GM13977 (cell line): ENCODE results near the gene IPO7.
"Not testable (repeated sequence)": the region's sequence is repeated elsewhere in the genome, so short reads cannot be mapped to it uniquely, and the experiment has no call there.

Experiments used
- DNase-seq: peaks from one replicate; pipeline ENCODE4 v3.0.0; 2012; ENCODE audit warnings: low spot score
- in situ Hi-C: fragments of 300-500 bp; cut with MboI; formaldehyde crosslinking; loops from one replicate; pipeline ENCODE4 v1.12.0; 2022; ENCODE audit warnings: low sequenced_read_pairs, low pct_unique_long_range_greater_than_20kb, mixed read lengths, inconsistent platforms; ENCODE audit not compliant: unreplicated experiment
- TF ChIP-seq, protein P1 (sequence below): IDR thresholded peaks from 2 replicates; pipeline ENCODE4 v1.5.1; 2012; ENCODE audit warnings: mild to moderate bottlenecking, control low read depth; ENCODE audit not compliant: insufficient read depth; ENCODE audit errors: extremely low read depth, missing control alignments

IPO7 gene

GRCh38 chr11:9397746-9398680 is 13.6 kb downstream of the IPO7 start:
- TF ChIP-seq, protein P1, sequence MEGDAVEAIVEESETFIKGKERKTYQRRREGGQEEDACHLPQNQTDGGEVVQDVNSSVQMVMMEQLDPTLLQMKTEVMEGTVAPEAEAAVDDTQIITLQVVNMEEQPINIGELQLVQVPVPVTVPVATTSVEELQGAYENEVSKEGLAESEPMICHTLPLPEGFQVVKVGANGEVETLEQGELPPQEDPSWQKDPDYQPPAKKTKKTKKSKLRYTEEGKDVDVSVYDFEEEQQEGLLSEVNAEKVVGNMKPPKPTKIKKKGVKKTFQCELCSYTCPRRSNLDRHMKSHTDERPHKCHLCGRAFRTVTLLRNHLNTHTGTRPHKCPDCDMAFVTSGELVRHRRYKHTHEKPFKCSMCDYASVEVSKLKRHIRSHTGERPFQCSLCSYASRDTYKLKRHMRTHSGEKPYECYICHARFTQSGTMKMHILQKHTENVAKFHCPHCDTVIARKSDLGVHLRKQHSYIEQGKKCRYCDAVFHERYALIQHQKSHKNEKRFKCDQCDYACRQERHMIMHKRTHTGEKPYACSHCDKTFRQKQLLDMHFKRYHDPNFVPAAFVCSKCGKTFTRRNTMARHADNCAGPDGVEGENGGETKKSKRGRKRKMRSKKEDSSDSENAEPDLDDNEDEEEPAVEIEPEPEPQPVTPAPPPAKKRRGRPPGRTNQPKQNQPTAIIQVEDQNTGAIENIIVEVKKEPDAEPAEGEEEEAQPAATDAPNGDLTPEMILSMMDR = no peak
- in situ Hi-C loops = no loop called here
- DNase-seq = no peak

- TF ChIP-seq, protein P1 = no peak
- DNase-seq = no peak
- in situ Hi-C loops = no loop called here
These were observed 15.0 kb downstream of the IPO7 start for GRCh38 chr11:9399466-9399865.

- DNase-seq, in situ Hi-C loops: not testable (repeated sequence)
These were observed 17.4 kb downstream of the IPO7 start for GRCh38 chr11:9401884-9402283.

DNA sequence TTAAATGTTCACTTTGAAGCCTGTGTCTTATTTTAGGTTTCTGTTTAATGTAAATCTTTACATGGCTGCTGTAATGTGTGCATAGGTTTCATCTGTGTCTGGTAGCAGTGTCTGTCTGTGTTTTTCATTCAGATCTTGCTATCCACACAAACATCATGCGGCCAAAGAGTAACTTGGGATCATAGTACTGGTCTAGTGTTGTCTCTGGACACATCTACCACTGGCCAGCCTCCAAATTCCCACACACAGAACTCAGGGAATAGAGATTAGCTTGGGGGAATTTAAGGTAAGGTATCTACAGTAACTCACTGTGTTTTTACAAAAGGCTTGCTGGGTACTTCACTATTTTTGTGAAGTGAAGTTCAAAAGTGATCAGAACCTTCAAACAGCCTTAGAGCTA is 44.3 kb downstream of the IPO7 start:
- TF ChIP-seq, protein P1 = no peak
- in situ Hi-C loops = no loop called here
- DNase-seq = no peak

GRCh38 chr11:9438611-9439010 is 54.2 kb downstream of the IPO7 start:
- TF ChIP-seq, protein P1 = no peak
- DNase-seq = no peak
- in situ Hi-C loops = no loop called here

DNA sequence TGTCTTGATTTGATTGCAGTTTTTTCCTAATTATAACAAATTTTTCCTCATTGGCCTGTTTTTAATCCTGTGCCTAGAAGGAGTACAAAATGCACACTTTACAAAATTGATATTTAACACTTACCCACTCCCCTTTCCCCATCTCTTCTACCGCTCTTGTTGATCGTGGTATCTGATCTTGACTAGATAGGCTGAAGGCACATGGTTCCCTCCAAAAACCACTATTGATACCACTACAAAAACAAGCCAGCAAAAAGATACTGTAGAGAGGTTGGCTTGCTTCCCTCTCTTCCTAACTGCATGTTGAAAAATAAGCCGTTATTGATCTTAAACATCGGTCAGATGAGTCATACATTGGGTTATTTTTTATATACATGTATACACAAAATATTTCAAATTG is 61.8 kb downstream of the IPO7 start:
- DNase-seq = no peak
- TF ChIP-seq, protein P1 = no peak
- in situ Hi-C loops = no loop called here

- in situ Hi-C loops = no loop called here
- DNase-seq = no peak
- TF ChIP-seq, protein P1 = no peak
These were observed 64.3 kb downstream of the IPO7 start for GRCh38 chr11:9448576-9449352.

DNA sequence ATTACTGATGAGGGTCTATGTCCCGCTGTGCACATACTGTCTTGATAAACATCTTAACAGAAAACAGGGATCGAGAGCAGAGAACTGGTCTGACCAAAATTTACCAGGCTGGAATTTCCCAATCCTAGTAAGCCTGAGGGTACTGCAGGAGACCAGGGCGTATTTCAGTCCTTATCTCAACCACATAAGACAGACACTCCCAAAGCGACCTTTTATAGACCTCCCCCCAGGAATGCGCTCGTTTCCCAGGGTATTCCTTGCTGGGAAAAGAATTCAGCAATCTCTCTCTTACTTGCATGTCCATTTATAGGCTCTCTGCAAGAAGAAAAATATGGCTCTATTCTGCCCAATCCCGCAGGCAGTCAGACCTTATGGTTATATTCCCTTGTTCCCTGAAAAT is 67.6 kb downstream of the IPO7 start:
- in situ Hi-C loops, DNase-seq: not testable (repeated sequence)
